ENCODE measurements around the gene PHLDB3. TPM values are rescaled to one million over a fixed set of nuclear protein-coding genes. Genes with fewer than 3 reads are reported as not detected.

Gene PHLDB3
- total RNA-seq, 1 experiment from 2014 or later = 9.0 TPM

DNA sequence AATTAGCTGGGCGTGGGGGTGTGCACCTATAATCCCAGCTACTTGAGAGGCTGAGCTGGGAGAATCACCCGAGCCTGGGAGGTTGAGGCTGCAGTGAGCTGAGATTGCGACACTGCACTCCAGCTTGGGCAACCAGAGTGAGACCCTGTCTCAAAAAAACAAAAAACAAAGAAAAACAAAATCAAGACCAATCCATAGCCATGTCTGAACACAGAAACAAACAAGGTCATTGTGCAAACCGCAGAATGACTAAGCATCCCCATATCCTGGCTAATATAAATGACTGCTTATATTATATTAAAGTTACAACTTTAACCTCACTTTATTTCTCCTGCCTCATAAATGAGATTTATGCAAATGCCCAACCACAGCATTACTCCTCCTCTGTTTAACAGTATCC lies 36.8 kb downstream of the PHLDB3 start:
- H3K36me3 ChIP-seq (ENCODE audit: insufficient read depth, low read length, poor library complexity, severe bottlenecking) = no peaks in the 10 kb centered on the region
- intact Hi-C loops (cut with micrococcal nuclease; ENCODE audit: unreplicated experiment) = no loop called here
- DNase-seq (ENCODE audit: low spot score) = no peak
- no peak overlapping the region for H3K4me3 ChIP-seq (ENCODE audit: low read depth, low read length, poor library complexity, severe bottlenecking)
- TF ChIP-seq, protein P1, sequence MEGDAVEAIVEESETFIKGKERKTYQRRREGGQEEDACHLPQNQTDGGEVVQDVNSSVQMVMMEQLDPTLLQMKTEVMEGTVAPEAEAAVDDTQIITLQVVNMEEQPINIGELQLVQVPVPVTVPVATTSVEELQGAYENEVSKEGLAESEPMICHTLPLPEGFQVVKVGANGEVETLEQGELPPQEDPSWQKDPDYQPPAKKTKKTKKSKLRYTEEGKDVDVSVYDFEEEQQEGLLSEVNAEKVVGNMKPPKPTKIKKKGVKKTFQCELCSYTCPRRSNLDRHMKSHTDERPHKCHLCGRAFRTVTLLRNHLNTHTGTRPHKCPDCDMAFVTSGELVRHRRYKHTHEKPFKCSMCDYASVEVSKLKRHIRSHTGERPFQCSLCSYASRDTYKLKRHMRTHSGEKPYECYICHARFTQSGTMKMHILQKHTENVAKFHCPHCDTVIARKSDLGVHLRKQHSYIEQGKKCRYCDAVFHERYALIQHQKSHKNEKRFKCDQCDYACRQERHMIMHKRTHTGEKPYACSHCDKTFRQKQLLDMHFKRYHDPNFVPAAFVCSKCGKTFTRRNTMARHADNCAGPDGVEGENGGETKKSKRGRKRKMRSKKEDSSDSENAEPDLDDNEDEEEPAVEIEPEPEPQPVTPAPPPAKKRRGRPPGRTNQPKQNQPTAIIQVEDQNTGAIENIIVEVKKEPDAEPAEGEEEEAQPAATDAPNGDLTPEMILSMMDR (conservative IDR thresholded peaks at IDR 0.05; ENCODE audit: low read depth, low read length) = no peak
- no peak for TF ChIP-seq EZH2 (IDR thresholded peaks at IDR 0.05; ENCODE audit: borderline replicate concordance, low read depth, low read length, poor library complexity, severe bottlenecking)
- H3K27ac ChIP-seq (ENCODE audit: low read depth, low read length, poor library complexity, severe bottlenecking) = no peak overlapping the region
- POLR2A ChIA-PET (ENCODE audit: low non-redundant PET) = no interaction called here
- H3K27me3 ChIP-seq (replicated peaks; ENCODE audit: insufficient read depth, low read depth, low read length, poor library complexity) = no peaks in the 10 kb centered on the region
- CTCF ChIA-PET = no interaction called here
- no TSS peak for BruUV-seq (replicated peaks)
- H3K4me1 ChIP-seq (ENCODE audit: insufficient read depth, low read length, poor library complexity, severe bottlenecking) = no peaks in the 10 kb centered on the region
- H3K9me3 ChIP-seq (ENCODE audit: low read depth, low read length, poor library complexity, severe bottlenecking) = no peaks in the 10 kb centered on the region

DNA sequence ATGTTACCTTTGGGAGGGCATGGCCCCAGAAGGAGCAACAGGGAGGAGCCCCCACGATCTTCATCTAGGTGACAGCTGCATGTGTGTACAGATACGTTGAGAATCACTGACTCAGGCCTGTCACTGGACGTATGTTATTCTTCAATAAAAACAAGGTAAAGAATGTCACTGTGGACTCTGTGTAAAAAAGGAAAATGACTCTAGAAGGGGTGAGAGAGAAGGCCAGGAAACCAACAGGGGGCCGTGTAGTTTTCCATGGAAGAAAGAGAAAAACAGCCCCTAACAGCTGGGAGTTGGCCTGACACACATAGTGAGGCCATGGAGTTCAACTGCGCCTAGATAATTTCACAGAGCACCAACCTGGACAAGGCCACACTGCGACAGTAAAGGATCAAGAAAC lies 37.3 kb downstream of the PHLDB3 start:
- no peak for DNase-seq (ENCODE audit: low spot score)
- ChIA-PET CTCF (no interaction called here), POLR2A (ENCODE audit: low non-redundant PET) (no interaction called here)
- no peak overlapping the region for H3K4me3 ChIP-seq (ENCODE audit: low read depth, low read length, poor library complexity, severe bottlenecking)
- H3K27me3 ChIP-seq (replicated peaks; ENCODE audit: insufficient read depth, low read depth, low read length, poor library complexity) = no peaks in the 10 kb centered on the region
- H3K9me3 ChIP-seq (ENCODE audit: low read depth, low read length, poor library complexity, severe bottlenecking) = no peaks in the 10 kb centered on the region
- H3K4me1 ChIP-seq (ENCODE audit: insufficient read depth, low read length, poor library complexity, severe bottlenecking) = no peaks in the 10 kb centered on the region
- no TSS peak for BruUV-seq (replicated peaks)
- intact Hi-C loops (cut with micrococcal nuclease; ENCODE audit: unreplicated experiment) = no loop called here
- H3K27ac ChIP-seq (ENCODE audit: low read depth, low read length, poor library complexity, severe bottlenecking) = no peak overlapping the region
- TF ChIP-seq EZH2 (IDR thresholded peaks at IDR 0.05; ENCODE audit: borderline replicate concordance, low read depth, low read length, poor library complexity, severe bottlenecking) = no peak
- TF ChIP-seq, protein P1 (conservative IDR thresholded peaks at IDR 0.05; ENCODE audit: low read depth, low read length) = no peak
- H3K36me3 ChIP-seq (ENCODE audit: insufficient read depth, low read length, poor library complexity, severe bottlenecking) = no peaks in the 10 kb centered on the region

DNA sequence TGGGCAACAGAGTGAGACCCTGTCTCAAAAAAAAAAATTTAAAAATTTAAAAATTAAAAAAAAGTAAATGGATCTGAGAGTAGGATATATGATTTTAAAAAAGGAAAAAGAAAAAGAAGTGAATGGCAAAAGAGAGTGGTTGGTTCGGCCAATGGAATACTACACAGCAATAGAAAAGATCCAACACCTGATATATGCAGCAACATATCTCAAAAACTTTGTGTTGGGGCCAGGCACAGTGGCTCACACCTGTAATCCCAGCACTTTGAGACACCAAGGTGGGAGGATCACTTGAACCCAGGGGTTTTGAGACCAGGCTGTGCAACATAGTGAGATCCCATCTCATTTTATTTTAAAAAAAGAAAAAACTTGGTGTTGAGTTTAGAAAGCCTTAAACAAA lies 37.8 kb downstream of the PHLDB3 start:
- CTCF ChIA-PET = no interaction called here
- H3K27ac ChIP-seq (ENCODE audit: low read depth, low read length, poor library complexity, severe bottlenecking) = no peak overlapping the region
- H3K36me3 ChIP-seq (ENCODE audit: insufficient read depth, low read length, poor library complexity, severe bottlenecking) = no peaks in the 10 kb centered on the region
- intact Hi-C loops (cut with micrococcal nuclease; ENCODE audit: unreplicated experiment) = no loop called here
- H3K4me1 ChIP-seq (ENCODE audit: insufficient read depth, low read length, poor library complexity, severe bottlenecking) = no peaks in the 10 kb centered on the region
- TF ChIP-seq, protein P1 (conservative IDR thresholded peaks at IDR 0.05; ENCODE audit: low read depth, low read length) = no peak
- no peak for TF ChIP-seq EZH2 (IDR thresholded peaks at IDR 0.05; ENCODE audit: borderline replicate concordance, low read depth, low read length, poor library complexity, severe bottlenecking)
- no peaks in the 10 kb centered on the region for H3K9me3 ChIP-seq (ENCODE audit: low read depth, low read length, poor library complexity, severe bottlenecking)
- H3K27me3 ChIP-seq (replicated peaks; ENCODE audit: insufficient read depth, low read depth, low read length, poor library complexity) = no peaks in the 10 kb centered on the region
- no TSS peak for BruUV-seq (replicated peaks)
- no peak overlapping the region for H3K4me3 ChIP-seq (ENCODE audit: low read depth, low read length, poor library complexity, severe bottlenecking)
- no peak for DNase-seq (ENCODE audit: low spot score)
- POLR2A ChIA-PET (ENCODE audit: low non-redundant PET) = no interaction called here

All from A673 (cell line).